Transverse colon (tissue), 3 donors: ENCODE results near the gene GPR33.

ENCODE experiments used
- POLR2A ChIP-seq: fragments of 450-650 bp; IDR thresholded peaks from one replicate; pipeline ENCODE4 v1.6.1; 2016; ENCODE audit warnings: antibody characterized with exemption, mild to moderate bottlenecking, moderate library complexity
- TF ChIP-seq, protein P1 (sequence below), 5 experiments: fragments of 200-600 bp in 3 of 5; fragments of 450-650 bp in 2 of 5; sonication (generic) in 3 of 5; IDR thresholded peaks; 1 replicate in 2 of 5; 2 replicates in 3 of 5; pipeline ENCODE4 v1.5.1; 2016 to 2017; ENCODE audit warnings: antibody characterized with exemption in 5 of 5, inconsistent platforms in 3 of 5, mild to moderate bottlenecking in 2 of 5, moderate library complexity in 1 of 5

DNA sequence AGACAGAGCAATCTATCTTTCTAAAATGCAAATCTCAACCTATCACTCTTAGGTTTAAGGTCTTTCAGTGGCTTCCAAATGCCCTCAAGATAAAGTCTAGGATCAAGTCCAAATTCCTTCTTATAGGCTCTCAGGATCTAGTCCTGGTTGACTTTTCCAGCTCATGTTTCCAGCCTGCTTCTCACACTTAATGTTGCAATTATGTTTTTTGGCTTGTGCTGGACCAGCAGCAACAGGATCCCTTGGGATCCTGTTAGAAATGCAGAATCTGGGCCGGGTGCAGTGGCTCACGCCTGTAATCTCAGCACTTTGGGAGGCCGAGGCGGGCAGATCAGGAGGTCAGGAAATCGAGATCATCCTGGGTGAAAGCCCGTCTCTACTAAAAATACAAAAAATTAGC, 10.6 kb downstream of the GPR33 start:
- TF ChIP-seq, protein P1, sequence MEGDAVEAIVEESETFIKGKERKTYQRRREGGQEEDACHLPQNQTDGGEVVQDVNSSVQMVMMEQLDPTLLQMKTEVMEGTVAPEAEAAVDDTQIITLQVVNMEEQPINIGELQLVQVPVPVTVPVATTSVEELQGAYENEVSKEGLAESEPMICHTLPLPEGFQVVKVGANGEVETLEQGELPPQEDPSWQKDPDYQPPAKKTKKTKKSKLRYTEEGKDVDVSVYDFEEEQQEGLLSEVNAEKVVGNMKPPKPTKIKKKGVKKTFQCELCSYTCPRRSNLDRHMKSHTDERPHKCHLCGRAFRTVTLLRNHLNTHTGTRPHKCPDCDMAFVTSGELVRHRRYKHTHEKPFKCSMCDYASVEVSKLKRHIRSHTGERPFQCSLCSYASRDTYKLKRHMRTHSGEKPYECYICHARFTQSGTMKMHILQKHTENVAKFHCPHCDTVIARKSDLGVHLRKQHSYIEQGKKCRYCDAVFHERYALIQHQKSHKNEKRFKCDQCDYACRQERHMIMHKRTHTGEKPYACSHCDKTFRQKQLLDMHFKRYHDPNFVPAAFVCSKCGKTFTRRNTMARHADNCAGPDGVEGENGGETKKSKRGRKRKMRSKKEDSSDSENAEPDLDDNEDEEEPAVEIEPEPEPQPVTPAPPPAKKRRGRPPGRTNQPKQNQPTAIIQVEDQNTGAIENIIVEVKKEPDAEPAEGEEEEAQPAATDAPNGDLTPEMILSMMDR (IDR thresholded peaks at IDR 0.05): no peak
- no peak for TF ChIP-seq POLR2A
